ENCODE data around the gene ZFP57.

Gene ZFP57

GRCh38 chr6:29680904-29681303 is at the start of gene ZFP57:
Gene ZFP57 (minus strand): TSS chr6:29681152. CDS start chr6:29677003, 4,149 bp downstream.
- FAIRE-seq: no peak

- no peak for FAIRE-seq
These were observed 49.7 kb upstream of the ZFP57 start for GRCh38 chr6:29730575-29731126.

- FAIRE-seq: no peak
These were observed 48.9 kb upstream of the ZFP57 start for GRCh38 chr6:29729774-29730328.

- FAIRE-seq: no peak
These were observed 47.9 kb upstream of the ZFP57 start for GRCh38 chr6:29728875-29729270.

- no peak for FAIRE-seq
These were observed 47.4 kb upstream of the ZFP57 start for GRCh38 chr6:29728173-29728874.

- FAIRE-seq: no peak
These were observed 46.7 kb upstream of the ZFP57 start for GRCh38 chr6:29727637-29728036.

- no peak for FAIRE-seq
These were observed 45.7 kb upstream of the ZFP57 start for GRCh38 chr6:29726571-29727194.

- FAIRE-seq: no peak
These were observed 45.0 kb upstream of the ZFP57 start for GRCh38 chr6:29726001-29726400.

GRCh38 chr6:29724937-29725869 is 44.3 kb upstream of the ZFP57 start:
- no peak for FAIRE-seq

- FAIRE-seq: no peak
These were observed 43.0 kb upstream of the ZFP57 start for GRCh38 chr6:29723666-29724588.

- no peak for FAIRE-seq
These were observed 42.3 kb upstream of the ZFP57 start, which contains the start of gene HLA-F for GRCh38 chr6:29723262-29723665. Gene HLA-F (plus strand): TSS chr6:29723434. CDS start chr6:29723464, 30 bp downstream.

- no peak for FAIRE-seq
These were observed 39.9 kb upstream of the ZFP57 start for GRCh38 chr6:29720863-29721262.

- FAIRE-seq: no peak
These were observed 29.5 kb upstream of the ZFP57 start for GRCh38 chr6:29710281-29710941.

- no peak for FAIRE-seq
These were observed 28.2 kb upstream of the ZFP57 start for GRCh38 chr6:29709188-29709587.

GRCh38 chr6:29708432-29709179 is 27.7 kb upstream of the ZFP57 start:
- FAIRE-seq: no peak

GRCh38 chr6:29705389-29706231 is 24.7 kb upstream of the ZFP57 start:
- FAIRE-seq: no peak

GRCh38 chr6:29702519-29703103 is 21.7 kb upstream of the ZFP57 start:
- FAIRE-seq: no peak

All from colon (tissue), 2 donors.